OCI-LY3 (cell line): ENCODE measurements around the gene NRGN.

Source experiments
- H2AFZ ChIP-seq: fragments of 200-600, 300-600 bp; shearing (Covaris generic); 2 replicates; pipeline ENCODE4 v1.6.0; 2014; ENCODE audit warnings: antibody characterized with exemption, low read depth, low read length
- H3K27ac ChIP-seq: fragments of 200-600, 300-600 bp; sonication (generic); 2 replicates; pipeline ENCODE4 v1.5.1; 2014; ENCODE audit warnings: mild to moderate bottlenecking, low read length, moderate library complexity, mixed read lengths
- H3K27me3 ChIP-seq: fragments of 200-600, 300-600 bp; sonication (generic); 2 replicates; pipeline ENCODE4 v1.6.1; 2014; ENCODE audit warnings: low read depth, low read length, mixed read lengths
- H3K36me3 ChIP-seq: fragments of 200-600, 300-600 bp; sonication (generic); replicated peaks from 2 replicates; pipeline ENCODE3; 2014; ENCODE audit warnings: low read depth, low read length, mixed read lengths
- H3K4me1 ChIP-seq: fragments of 300-600, 200-600 bp; sonication (generic); 2 replicates; pipeline ENCODE4 v1.6.1; 2014; ENCODE audit warnings: low read length, mixed read lengths
- H3K4me2 ChIP-seq: fragments of 200-600, 300-600 bp; sonication (generic); 2 replicates; pipeline ENCODE4 v1.6.1; 2014; ENCODE audit warnings: low read length, mixed read lengths
- H3K4me3 ChIP-seq: fragments of 300-600, 200-600 bp; sonication (generic); 2 replicates; pipeline ENCODE4 v1.5.1; 2014; ENCODE audit warnings: antibody characterized with exemption, mild to moderate bottlenecking, low read length, moderate library complexity
- H3K79me2 ChIP-seq: fragments of 300-600, 200-600 bp; shearing (Covaris generic); 2 replicates; pipeline ENCODE4 v1.6.1; 2014; ENCODE audit warnings: mild to moderate bottlenecking, low read length, mixed read lengths
- H3K9ac ChIP-seq: fragments of 300-600, 200-600 bp; shearing (Covaris generic); 2 replicates; pipeline ENCODE4 v1.6.0; 2014; ENCODE audit warnings: mild to moderate bottlenecking, low read length, moderate library complexity
- H3K9me3 ChIP-seq: fragments of 200-600, 300-600 bp; shearing (Covaris generic); 2 replicates; pipeline ENCODE4 v1.6.1; 2014; ENCODE audit warnings: low read length, mixed read lengths; ENCODE audit not compliant: insufficient read depth
- H4K20me1 ChIP-seq: fragments of 200-600, 300-600 bp; sonication (generic); 2 replicates; pipeline ENCODE4 v1.6.1; 2016; ENCODE audit warnings: low read length, mixed read lengths; ENCODE audit not compliant: insufficient read depth
- EZH2phosphoT487 ChIP-seq: fragments of 200-600 bp; shearing (Covaris generic); IDR thresholded peaks from 2 replicates; pipeline ENCODE4 v1.6.1; 2018; ENCODE audit warnings: antibody characterized with exemption, mixed run types, low read depth
- TF ChIP-seq, protein P1 (sequence below): fragments of 200-600, 300-600 bp; sonication (generic); IDR thresholded peaks from 2 replicates; pipeline ENCODE4 v1.5.1; 2014; ENCODE audit warnings: antibody characterized with exemption, low read length, low read depth

Gene NRGN

DNA sequence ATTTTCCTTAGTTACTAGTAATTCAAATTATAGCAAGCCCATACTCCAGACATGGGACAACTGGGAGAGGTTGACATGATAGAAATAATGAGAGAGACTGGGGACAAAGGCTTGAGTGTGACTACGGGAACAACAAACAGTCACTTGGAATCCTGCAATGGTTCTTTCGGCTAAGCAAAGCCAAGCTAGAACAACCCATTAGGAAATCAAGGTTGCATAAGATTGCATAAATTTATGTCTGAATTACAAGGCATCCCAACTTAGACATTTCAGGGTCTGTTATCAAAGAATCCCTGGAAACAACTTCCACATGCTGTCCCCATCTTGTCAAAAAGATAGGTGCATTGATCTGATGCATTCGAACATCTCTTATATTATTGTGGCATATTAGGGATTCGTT, 10.2 kb upstream of the NRGN start:
- Histone ChIP-seq H3K9ac (no peak overlapping the region), H3K27me3 (peaks cover 3% of the 10 kb centered on the region; the same call in 1 of the 2 replicates)

DNA sequence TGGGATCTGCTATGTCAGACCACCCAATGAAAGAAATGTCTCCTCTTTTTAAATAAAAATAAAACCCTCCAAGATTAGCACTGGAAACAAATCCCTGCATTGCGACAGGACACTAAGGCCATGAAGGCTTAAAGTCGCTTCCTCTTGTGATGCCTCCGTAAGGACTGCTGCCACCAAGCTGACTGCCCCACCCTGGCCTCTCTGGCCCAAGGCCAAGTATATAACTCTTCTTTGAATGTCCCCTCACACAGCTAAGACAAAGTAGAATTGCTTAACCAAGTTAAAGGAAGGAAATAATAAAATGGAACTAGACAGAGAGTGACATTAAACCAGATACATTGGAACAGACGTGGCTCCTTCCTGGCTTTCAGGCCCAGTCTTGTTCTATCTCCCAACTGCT, 7.5 kb upstream of the NRGN start:
- no peaks in the 10 kb centered on the region for H3K36me3 ChIP-seq
- no peak for TF ChIP-seq EZH2phosphoT487
- H2AFZ ChIP-seq = no peak overlapping the region
- no peak overlapping the region for H3K4me2 ChIP-seq
- no peaks in the 10 kb centered on the region for H3K9me3 ChIP-seq
- no peaks in the 10 kb centered on the region for H4K20me1 ChIP-seq
- no peaks in the 10 kb centered on the region for H3K4me1 ChIP-seq
- H3K27ac ChIP-seq = no peak overlapping the region
- H3K27me3 ChIP-seq = peaks cover 9% of the 10 kb centered on the region; the same call in 1 of the 2 replicates
- no peak overlapping the region for H3K9ac ChIP-seq
- no peaks in the 10 kb centered on the region for H3K79me2 ChIP-seq
- no peak overlapping the region for H3K4me3 ChIP-seq

More for the DNA sequence above, 10.2 kb upstream of the NRGN start:
- H3K79me2 ChIP-seq = no peaks in the 10 kb centered on the region
- TF ChIP-seq, protein P1, sequence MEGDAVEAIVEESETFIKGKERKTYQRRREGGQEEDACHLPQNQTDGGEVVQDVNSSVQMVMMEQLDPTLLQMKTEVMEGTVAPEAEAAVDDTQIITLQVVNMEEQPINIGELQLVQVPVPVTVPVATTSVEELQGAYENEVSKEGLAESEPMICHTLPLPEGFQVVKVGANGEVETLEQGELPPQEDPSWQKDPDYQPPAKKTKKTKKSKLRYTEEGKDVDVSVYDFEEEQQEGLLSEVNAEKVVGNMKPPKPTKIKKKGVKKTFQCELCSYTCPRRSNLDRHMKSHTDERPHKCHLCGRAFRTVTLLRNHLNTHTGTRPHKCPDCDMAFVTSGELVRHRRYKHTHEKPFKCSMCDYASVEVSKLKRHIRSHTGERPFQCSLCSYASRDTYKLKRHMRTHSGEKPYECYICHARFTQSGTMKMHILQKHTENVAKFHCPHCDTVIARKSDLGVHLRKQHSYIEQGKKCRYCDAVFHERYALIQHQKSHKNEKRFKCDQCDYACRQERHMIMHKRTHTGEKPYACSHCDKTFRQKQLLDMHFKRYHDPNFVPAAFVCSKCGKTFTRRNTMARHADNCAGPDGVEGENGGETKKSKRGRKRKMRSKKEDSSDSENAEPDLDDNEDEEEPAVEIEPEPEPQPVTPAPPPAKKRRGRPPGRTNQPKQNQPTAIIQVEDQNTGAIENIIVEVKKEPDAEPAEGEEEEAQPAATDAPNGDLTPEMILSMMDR = no peak
- no peak for TF ChIP-seq EZH2phosphoT487
- no peak overlapping the region for H2AFZ ChIP-seq
- no peaks in the 10 kb centered on the region for H4K20me1 ChIP-seq
- H3K4me2 ChIP-seq = no peak overlapping the region
- H3K27ac ChIP-seq = no peak overlapping the region
- H3K4me3 ChIP-seq = no peak overlapping the region
- H3K36me3 ChIP-seq = no peaks in the 10 kb centered on the region
- H3K4me1 ChIP-seq = peaks cover 12% of the 10 kb centered on the region
- H3K9me3 ChIP-seq = no peaks in the 10 kb centered on the region

DNA sequence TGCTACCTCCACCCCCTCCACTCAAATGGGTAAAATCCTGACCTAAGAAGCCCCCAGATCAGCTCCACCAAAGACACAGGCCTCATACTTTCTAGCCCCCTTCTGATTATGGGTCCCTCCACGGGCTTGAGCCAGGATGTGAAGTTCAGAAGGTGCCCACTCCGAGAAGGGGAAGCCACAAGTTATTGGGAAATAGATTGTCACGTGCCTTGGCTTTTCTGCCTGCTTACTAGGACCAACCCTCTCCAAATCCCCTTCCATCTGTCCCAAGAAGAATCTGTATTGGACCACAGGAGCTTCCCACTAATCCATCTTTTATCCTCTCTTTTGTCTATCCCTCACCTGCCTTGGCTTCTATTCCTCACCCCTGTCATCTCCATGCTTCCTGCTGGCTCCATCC, 3.0 kb upstream of the NRGN start:
- no peak overlapping the region for H3K9ac ChIP-seq
- no peaks in the 10 kb centered on the region for H4K20me1 ChIP-seq
- H3K9me3 ChIP-seq = no peaks in the 10 kb centered on the region
- H3K27ac ChIP-seq = no peak overlapping the region
- H3K4me1 ChIP-seq = peaks cover 9% of the 10 kb centered on the region
- H3K4me3 ChIP-seq = no peak overlapping the region
- H2AFZ ChIP-seq = no peak overlapping the region
- no peaks in the 10 kb centered on the region for H3K79me2 ChIP-seq
- peaks cover 31% of the 10 kb centered on the region for H3K27me3 ChIP-seq
- H3K4me2 ChIP-seq = no peak overlapping the region
- no peak for TF ChIP-seq EZH2phosphoT487
- TF ChIP-seq, protein P1 = no peak
- H3K36me3 ChIP-seq = no peaks in the 10 kb centered on the region

DNA sequence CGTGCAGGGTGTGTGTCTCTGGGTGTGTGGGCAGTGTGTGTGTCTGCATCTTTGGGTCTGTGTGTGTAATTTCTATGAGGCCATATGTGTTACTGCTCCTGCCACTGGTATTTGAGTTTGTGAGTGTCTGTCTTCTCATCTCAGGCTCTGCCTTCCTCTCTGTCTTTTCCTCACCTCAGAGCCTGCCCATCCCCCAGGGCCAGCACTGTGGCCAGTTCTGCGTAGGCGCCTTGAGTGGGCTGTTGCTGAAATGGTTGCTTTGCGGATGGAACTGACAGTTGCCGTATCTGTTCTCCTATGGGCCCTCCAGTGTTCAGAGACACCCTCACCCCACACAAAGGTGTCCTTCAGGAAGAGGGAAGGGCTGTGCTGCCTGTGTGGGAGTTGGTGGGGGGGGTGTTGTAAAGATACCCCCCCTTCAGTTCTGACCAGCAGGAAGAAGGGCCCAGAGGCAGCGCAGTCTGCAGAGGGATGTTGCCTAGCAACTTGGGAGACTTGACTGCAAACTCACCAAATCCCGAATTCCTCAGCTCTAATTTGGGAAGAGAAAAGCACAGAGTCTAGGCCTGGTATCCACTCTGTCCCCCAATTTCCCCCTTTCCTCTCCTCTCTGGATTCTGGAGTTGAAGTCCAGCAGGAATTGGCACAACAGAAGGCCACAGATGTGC, 2.0 kb upstream of the NRGN start:
- TF ChIP-seq, protein P1 = no peak
- no peak for TF ChIP-seq EZH2phosphoT487
- Histone ChIP-seq H3K36me3 (no peaks in the 10 kb centered on the region), H3K4me2 (no peak overlapping the region), H3K9me3 (no peaks in the 10 kb centered on the region), H3K27me3 (peaks cover 31% of the 10 kb centered on the region), H3K9ac (no peak overlapping the region), H2AFZ (no peak overlapping the region), H3K4me1 (peaks cover 9% of the 10 kb centered on the region), H3K27ac (no peak overlapping the region), H4K20me1 (no peaks in the 10 kb centered on the region), H3K79me2 (no peaks in the 10 kb centered on the region), H3K4me3 (no peak overlapping the region)
